PC-3 (cell line): Measurements from ENCODE around the gene CNPY2. TPM values are rescaled to one million over a fixed set of nuclear protein-coding genes. Genes with fewer than 3 reads are reported as not detected.

ENCODE experiments used
- total RNA-seq: library from RNA; depleted of rRNA; stranded (reverse); fragments of >200 nt; gene quantifications from 2 replicates; pipeline ENCODE4 v1.2.3, GENCODE V29; 2014; rRNA removed

CNPY2 gene
- total RNA-seq, 1 experiment from 2014 or later: 109 TPM

Other genes with a start within 250 kb of the CNPY2 start
- gene ERBB3, start 235.8 kb downstream of the CNPY2 start, total RNA-seq: 28.0 and 40.6 TPM in 2 replicates
- 391 and 406 TPM in 2 replicates for gene PA2G4, start 211.4 kb downstream of the CNPY2 start, total RNA-seq
- 3,106 and 3,551 TPM in 2 replicates for gene RPL41, start 199.4 kb downstream of the CNPY2 start, total RNA-seq
- 4.8 and 5.6 TPM in 2 replicates for gene ZC3H10, start 197.7 kb downstream of the CNPY2 start, total RNA-seq
- gene ESYT1, start 187.7 kb downstream of the CNPY2 start, total RNA-seq: 120 and 176 TPM in 2 replicates
- gene MYL6B, start 163.4 kb downstream of the CNPY2 start, total RNA-seq: 153 and 178 TPM in 2 replicates
- 1,385 and 1,597 TPM in 2 replicates for gene MYL6, start 157.6 kb downstream of the CNPY2 start, total RNA-seq
- 38.4 and 39.4 TPM in 2 replicates for gene SMARCC2, start 126.5 kb downstream of the CNPY2 start, total RNA-seq
- 43.9 and 52.1 TPM in 2 replicates for gene RNF41, start 94.1 kb downstream of the CNPY2 start, total RNA-seq
- gene NABP2, start 91.6 kb downstream of the CNPY2 start, total RNA-seq: 91.6 and 98.6 TPM in 2 replicates
- 0.18 TPM in 1 of 2 replicates, not detected in the other for gene SLC39A5, start 85.9 kb downstream of the CNPY2 start, total RNA-seq
- 19.1 and 26.7 TPM in 2 replicates for gene ANKRD52, start 57.6 kb downstream of the CNPY2 start, total RNA-seq
- 9.2 and 9.8 TPM in 2 replicates for gene COQ10A, start 49.0 kb downstream of the CNPY2 start, total RNA-seq
- 182 and 199 TPM in 2 replicates for gene CS, start 15.7 kb downstream of the CNPY2 start, total RNA-seq
- gene PAN2, start 18.0 kb upstream of the CNPY2 start, total RNA-seq: 15.3 and 27.1 TPM in 2 replicates
- gene IL23A, start 22.9 kb upstream of the CNPY2 start, total RNA-seq: 17.5 and 18.2 TPM in 2 replicates
- gene STAT2, start 44.1 kb upstream of the CNPY2 start, total RNA-seq: 68.8 and 73.1 TPM in 2 replicates
- not detected in 2 replicates for gene APOF, start 46.9 kb upstream of the CNPY2 start, total RNA-seq
- 26.5 and 29.5 TPM in 2 replicates for gene TIMELESS, start 133.4 kb upstream of the CNPY2 start, total RNA-seq
- not detected in 2 replicates for gene MIP, start 138.7 kb upstream of the CNPY2 start, total RNA-seq
- 3.4 and 3.7 TPM in 2 replicates for gene SPRYD4, start 152.6 kb upstream of the CNPY2 start, total RNA-seq
- gene GLS2, start 172.2 kb upstream of the CNPY2 start, total RNA-seq: 4.0 and 7.3 TPM in 2 replicates
- gene RBMS2, start 205.8 kb upstream of the CNPY2 start, total RNA-seq: 10.2 and 11.5 TPM in 2 replicates